DND-41 (cell line): ENCODE measurements around the gene SV2B.

ENCODE experiments used
- ATAC-seq: fragments of 200-7000 bp; cut with Tn5 transposase; 3 replicates; pipeline ENCODE4 v1.9.1; 2021; ENCODE audit warnings: low read depth; ENCODE audit not compliant: insufficient read depth
- DNase-seq: peaks from one replicate; pipeline ENCODE4 v3.0.0-alpha.2; 2020
- H2AFZ ChIP-seq: 2 replicates; pipeline ENCODE4 v1.6.0; 2012; ENCODE audit warnings: low read depth, low read length
- H3K27ac ChIP-seq: 2 replicates; pipeline ENCODE4 v1.5.1; 2012; ENCODE audit warnings: low read length, inconsistent platforms
- H3K27me3 ChIP-seq: fragments of 200-600 bp; sonication (generic); 2 replicates; pipeline ENCODE4 v1.6.0; 2012; ENCODE audit warnings: low read length, mild to moderate bottlenecking, inconsistent platforms; ENCODE audit not compliant: insufficient read depth, poor library complexity
- H3K36me3 ChIP-seq: 2 replicates; pipeline ENCODE4 v1.5.1; 2012; ENCODE audit warnings: low read length, inconsistent platforms; ENCODE audit not compliant: insufficient read depth
- H3K4me1 ChIP-seq: 2 replicates; pipeline ENCODE4 v1.5.1; 2012; ENCODE audit warnings: mild to moderate bottlenecking, low read length; ENCODE audit not compliant: insufficient read depth
- H3K4me2 ChIP-seq: 2 replicates; pipeline ENCODE4 v1.6.0; 2012; ENCODE audit warnings: mild to moderate bottlenecking, moderate library complexity, low read length, inconsistent platforms; ENCODE audit not compliant: insufficient read depth
- H3K4me3 ChIP-seq, 2 experiments: fragments of 200-600 bp in 1 of 2; shearing (Covaris generic) in 1 of 2; 2 replicates each; pipeline ENCODE4 v1.5.1; 2012 to 2016; ENCODE audit warnings: inconsistent platforms in 2 of 2, low read length in 2 of 2, mild to moderate bottlenecking in 2 of 2, low read depth in 1 of 2, moderate library complexity in 1 of 2
- H3K79me2 ChIP-seq: 2 replicates; pipeline ENCODE4 v1.6.0; 2012; ENCODE audit warnings: low read length, inconsistent platforms; ENCODE audit not compliant: insufficient read depth
- H3K9ac ChIP-seq: 2 replicates; pipeline ENCODE4 v1.6.0; 2012; ENCODE audit warnings: low read depth, mild to moderate bottlenecking, inconsistent platforms, low read length, moderate library complexity
- H3K9me3 ChIP-seq: 2 replicates; pipeline ENCODE4 v1.5.1; 2012; ENCODE audit warnings: low read length, moderate library complexity, mild to moderate bottlenecking, inconsistent platforms; ENCODE audit not compliant: insufficient read depth, severe bottlenecking
- H4K20me1 ChIP-seq: 2 replicates; pipeline ENCODE4 v1.6.0; 2012; ENCODE audit warnings: low read length; ENCODE audit not compliant: insufficient read depth
- EZH2 ChIP-seq: IDR thresholded peaks from 3 replicates; pipeline ENCODE4 v1.6.1; 2012; ENCODE audit warnings: borderline replicate concordance, low read depth, mild to moderate bottlenecking, moderate library complexity, low read length, inconsistent platforms; ENCODE audit not compliant: severe bottlenecking
- TF ChIP-seq, protein P1 (sequence below): IDR thresholded peaks from 2 replicates; pipeline ENCODE4 v1.5.1; 2012; ENCODE audit warnings: borderline replicate concordance, low read length, moderate library complexity, mild to moderate bottlenecking; ENCODE audit not compliant: poor library complexity, severe bottlenecking; ENCODE audit errors: extremely low read depth

SV2B gene

DNA sequence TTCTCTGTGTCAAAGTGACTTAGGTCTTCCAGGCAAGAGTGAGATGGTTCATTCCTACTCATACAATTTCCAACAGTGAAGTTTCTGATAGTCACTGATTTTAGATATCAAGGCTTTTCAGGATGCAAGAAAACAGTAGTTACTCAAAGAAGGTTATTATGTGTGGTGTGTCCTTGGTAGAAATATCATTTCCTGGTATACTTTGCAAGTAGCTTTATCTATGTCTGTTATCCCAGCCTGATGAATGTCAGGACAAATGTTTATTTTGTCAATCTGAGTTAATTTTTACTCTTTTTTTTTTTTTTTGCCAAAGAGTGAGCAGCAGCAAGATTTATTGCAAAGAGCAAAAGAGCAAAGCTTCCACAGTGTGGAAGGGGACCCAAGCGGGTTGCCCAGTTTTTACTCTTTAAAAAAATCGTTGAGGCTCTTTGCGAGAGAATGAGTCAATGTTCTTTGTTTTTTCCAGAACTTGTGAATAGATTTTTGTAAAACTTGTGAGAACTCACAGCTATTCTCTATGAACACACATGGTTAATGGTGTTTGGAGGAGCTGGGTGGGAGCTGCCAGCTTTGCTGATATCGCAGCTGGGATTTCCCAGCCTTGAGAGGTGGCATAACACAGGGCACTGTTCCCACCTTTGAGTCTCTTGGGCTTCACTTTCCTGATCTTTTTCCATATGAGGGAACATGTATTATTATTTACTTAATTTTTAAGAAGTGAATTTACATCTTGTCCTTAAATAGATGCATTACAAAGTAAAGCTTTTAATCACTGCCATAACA, 51.9 kb downstream of the SV2B start:
- Histone ChIP-seq H3K4me2 (no peak overlapping the region), H3K27ac (no peak overlapping the region), H3K36me3 (no peaks in the 10 kb centered on the region), H3K9me3 (no peaks in the 10 kb centered on the region), H4K20me1 (no peaks in the 10 kb centered on the region), H3K79me2 (no peaks in the 10 kb centered on the region), H2AFZ (no peak overlapping the region), H3K4me3 (no peak overlapping the region), H3K9ac (no peak overlapping the region), H3K27me3 (peaks cover 3% of the 10 kb centered on the region), H3K4me1 (no peaks in the 10 kb centered on the region)
- ATAC-seq (no peak), DNase-seq (no peak)
- no peak for TF ChIP-seq EZH2

DNA sequence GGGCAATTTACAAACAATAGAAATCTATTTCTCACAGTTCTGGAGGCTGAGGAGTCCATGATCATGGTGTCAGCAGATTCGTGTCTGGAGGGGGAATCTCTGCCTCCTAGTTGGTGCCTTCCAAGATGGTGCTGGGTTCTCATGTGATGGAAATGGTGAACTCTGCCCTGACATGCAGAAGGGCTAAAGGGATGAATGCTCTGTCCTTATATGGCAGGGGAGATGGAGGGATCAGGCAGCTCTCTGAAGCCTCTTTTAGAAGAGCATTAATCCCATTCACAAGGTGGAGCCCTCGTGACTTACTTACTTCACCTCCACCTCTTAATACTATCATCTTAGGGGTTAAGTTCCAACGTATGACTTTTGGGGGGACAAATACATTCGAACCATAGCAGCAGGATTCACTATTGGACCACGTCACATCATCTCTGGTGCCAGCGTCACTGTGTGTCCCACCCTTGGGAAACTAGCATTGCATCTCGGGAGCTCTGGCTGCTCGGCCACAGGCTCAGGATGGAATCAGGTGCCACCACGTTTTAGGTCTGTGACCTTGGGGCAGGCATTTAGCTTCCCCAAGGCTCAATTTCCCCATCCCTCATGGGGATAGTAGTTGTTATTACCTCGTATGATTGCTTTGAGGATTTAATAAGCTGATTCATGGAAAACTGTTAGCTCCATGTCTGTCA, 53.0 kb downstream of the SV2B start:
- Histone ChIP-seq H3K9me3 (no peaks in the 10 kb centered on the region), H2AFZ (no peak overlapping the region), H3K9ac (no peak overlapping the region), H3K27me3 (peaks cover 3% of the 10 kb centered on the region), H3K4me2 (no peak overlapping the region), H3K4me1 (no peaks in the 10 kb centered on the region), H3K36me3 (no peaks in the 10 kb centered on the region), H3K4me3 (no peak overlapping the region), H4K20me1 (no peaks in the 10 kb centered on the region), H3K27ac (no peak overlapping the region), H3K79me2 (no peaks in the 10 kb centered on the region)
- no peak for ATAC-seq
- TF ChIP-seq, protein P1, sequence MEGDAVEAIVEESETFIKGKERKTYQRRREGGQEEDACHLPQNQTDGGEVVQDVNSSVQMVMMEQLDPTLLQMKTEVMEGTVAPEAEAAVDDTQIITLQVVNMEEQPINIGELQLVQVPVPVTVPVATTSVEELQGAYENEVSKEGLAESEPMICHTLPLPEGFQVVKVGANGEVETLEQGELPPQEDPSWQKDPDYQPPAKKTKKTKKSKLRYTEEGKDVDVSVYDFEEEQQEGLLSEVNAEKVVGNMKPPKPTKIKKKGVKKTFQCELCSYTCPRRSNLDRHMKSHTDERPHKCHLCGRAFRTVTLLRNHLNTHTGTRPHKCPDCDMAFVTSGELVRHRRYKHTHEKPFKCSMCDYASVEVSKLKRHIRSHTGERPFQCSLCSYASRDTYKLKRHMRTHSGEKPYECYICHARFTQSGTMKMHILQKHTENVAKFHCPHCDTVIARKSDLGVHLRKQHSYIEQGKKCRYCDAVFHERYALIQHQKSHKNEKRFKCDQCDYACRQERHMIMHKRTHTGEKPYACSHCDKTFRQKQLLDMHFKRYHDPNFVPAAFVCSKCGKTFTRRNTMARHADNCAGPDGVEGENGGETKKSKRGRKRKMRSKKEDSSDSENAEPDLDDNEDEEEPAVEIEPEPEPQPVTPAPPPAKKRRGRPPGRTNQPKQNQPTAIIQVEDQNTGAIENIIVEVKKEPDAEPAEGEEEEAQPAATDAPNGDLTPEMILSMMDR: no peak
- TF ChIP-seq EZH2: no peak
- no peak for DNase-seq

DNA sequence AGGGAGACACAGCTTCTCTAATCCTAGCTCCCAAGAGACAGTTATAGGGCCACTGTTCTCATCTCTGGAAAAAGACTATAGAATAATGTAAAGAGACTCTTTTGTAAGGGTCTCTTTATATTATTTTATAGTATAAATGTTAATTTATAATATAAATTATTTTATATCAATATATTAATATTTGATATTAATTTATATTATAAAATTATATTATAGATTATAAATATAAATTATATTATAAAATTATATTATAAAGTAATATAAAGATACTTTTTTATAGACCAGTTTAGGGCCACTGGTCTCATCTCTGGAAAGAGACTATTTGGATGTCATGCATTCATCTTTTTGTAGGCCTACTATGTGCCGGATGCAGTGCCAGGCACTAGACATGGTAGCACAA, 53.9 kb downstream of the SV2B start:
- H3K9me3 ChIP-seq: no peaks in the 10 kb centered on the region
- H3K4me1 ChIP-seq: no peaks in the 10 kb centered on the region
- no peak overlapping the region for H3K4me2 ChIP-seq
- no peaks in the 10 kb centered on the region for H3K79me2 ChIP-seq
- H3K36me3 ChIP-seq: no peaks in the 10 kb centered on the region
- H2AFZ ChIP-seq: no peak overlapping the region
- TF ChIP-seq, protein P1: no peak
- TF ChIP-seq EZH2: no peak
- H3K27ac ChIP-seq: no peak overlapping the region
- H3K4me3 ChIP-seq: no peak overlapping the region
- H4K20me1 ChIP-seq: no peaks in the 10 kb centered on the region
- peaks cover 3% of the 10 kb centered on the region for H3K27me3 ChIP-seq
- no peak for ATAC-seq
- DNase-seq: no peak
- no peak overlapping the region for H3K9ac ChIP-seq

DNA sequence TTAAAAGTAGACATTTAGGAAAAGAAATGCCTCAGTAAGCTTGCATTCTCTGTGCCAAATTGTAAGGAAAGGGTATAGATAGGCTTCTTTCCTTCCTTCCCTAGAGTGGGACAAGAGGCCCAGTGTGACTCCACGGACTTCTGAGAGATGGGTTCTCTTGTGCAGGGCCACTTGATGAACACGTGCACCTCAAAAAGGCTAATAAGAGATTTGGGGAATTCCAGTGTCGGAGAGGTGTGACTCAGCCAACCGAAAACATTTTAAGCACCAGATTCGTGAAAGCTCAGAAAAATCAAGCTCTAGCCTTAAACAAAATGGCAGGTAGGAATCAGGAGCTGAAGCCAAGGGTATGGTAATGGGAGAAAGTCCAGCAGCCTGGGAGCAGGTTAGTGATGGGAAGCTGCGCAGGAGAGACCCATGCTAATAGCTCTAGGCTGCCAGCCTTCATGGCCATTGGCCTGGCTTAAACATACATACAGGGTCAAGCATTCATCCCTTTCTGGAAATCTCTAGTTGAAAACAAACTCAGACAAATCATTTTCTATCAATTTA, 56.2 kb downstream of the SV2B start:
- no peak overlapping the region for H3K27ac ChIP-seq
- no peaks in the 10 kb centered on the region for H3K36me3 ChIP-seq
- TF ChIP-seq EZH2: no peak
- H3K9ac ChIP-seq: no peak overlapping the region
- no peak overlapping the region for H3K4me3 ChIP-seq
- no peaks in the 10 kb centered on the region for H3K27me3 ChIP-seq
- H4K20me1 ChIP-seq: no peaks in the 10 kb centered on the region
- H3K4me2 ChIP-seq: no peak overlapping the region
- H3K4me1 ChIP-seq: no peaks in the 10 kb centered on the region
- no peak for DNase-seq
- no peaks in the 10 kb centered on the region for H3K79me2 ChIP-seq
- no peaks in the 10 kb centered on the region for H3K9me3 ChIP-seq
- no peak for ATAC-seq
- no peak overlapping the region for H2AFZ ChIP-seq
